CD14-positive monocyte (primary cell): ENCODE data around the gene KDM1B. TPM values are rescaled to one million over a fixed set of nuclear protein-coding genes. Genes with fewer than 3 reads are reported as not detected.

Experiments
- DNase-seq, 3 donors: peaks; one replicate each; pipeline ENCODE4 v3.0.0-alpha.2; 2011 to 2022
- H2AFZ ChIP-seq: 2 replicates; pipeline ENCODE4 v1.6.0; 2012; ENCODE audit warnings: mild to moderate bottlenecking, low read depth, low read length, inconsistent platforms; ENCODE audit not compliant: insufficient read depth, poor library complexity, severe bottlenecking
- H3K27ac ChIP-seq, 2 donors: 1 replicate in 1 of 2; 2 replicates in 1 of 2; pipeline ENCODE4 v1.5.1; 2012 to 2013; ENCODE audit warnings: low read length in 2 of 2, control low read depth in 1 of 2, inconsistent platforms in 1 of 2, low read depth in 1 of 2, mild to moderate bottlenecking in 1 of 2
- H3K27me3 ChIP-seq, 2 donors: one replicate each; pipeline versions ENCODE4 v1.6.0 to v1.6.1; 2011 to 2013; ENCODE audit warnings: low read length in 2 of 2; ENCODE audit not compliant: control insufficient read depth in 2 of 2, insufficient read depth in 2 of 2
- H3K36me3 ChIP-seq, 2 donors: replicated peaks in 1 of 2; 1 replicate in 1 of 2; 2 replicates in 1 of 2; pipeline versions ENCODE4 v1.5.1 to v1.6.1; 2012 to 2013; ENCODE audit warnings: low read length in 2 of 2, control low read depth in 1 of 2, inconsistent platforms in 1 of 2, mild to moderate bottlenecking in 1 of 2; ENCODE audit not compliant: insufficient read depth in 2 of 2, control insufficient read depth in 1 of 2
- H3K4me1 ChIP-seq, 2 donors: 1 replicate in 1 of 2; 2 replicates in 1 of 2; pipeline versions ENCODE4 v1.5.1 to v1.6.1; 2012 to 2013; ENCODE audit warnings: low read length in 2 of 2, control low read depth in 1 of 2, inconsistent platforms in 1 of 2, mild to moderate bottlenecking in 1 of 2, moderate library complexity in 1 of 2; ENCODE audit not compliant: insufficient read depth in 2 of 2, control insufficient read depth in 1 of 2
- H3K4me2 ChIP-seq: replicated peaks from 2 replicates; pipeline ENCODE3; 2012; ENCODE audit warnings: low read length, moderate library complexity, mild to moderate bottlenecking; ENCODE audit not compliant: poor library complexity, severe bottlenecking; ENCODE audit errors: extremely low read depth
- H3K4me3 ChIP-seq, 3 experiments: fragments of 200-600 bp in 1 of 3; sonication (generic) in 1 of 3; replicated peaks in 1 of 3; 1 replicate in 2 of 3; 2 replicates in 1 of 3; pipeline ENCODE4 v1.5.1; 2011 to 2013; ENCODE audit warnings: low read length in 3 of 3, mild to moderate bottlenecking in 3 of 3, control low read depth in 2 of 3, low read depth in 2 of 3, inconsistent platforms in 1 of 3, moderate library complexity in 1 of 3
- H3K79me2 ChIP-seq: 2 replicates; pipeline ENCODE4 v1.6.0; 2012; ENCODE audit warnings: mild to moderate bottlenecking, control low read depth, inconsistent platforms, low read length, moderate library complexity; ENCODE audit not compliant: insufficient read depth
- H3K9ac ChIP-seq: 2 replicates; pipeline ENCODE4 v1.6.0; 2017; ENCODE audit warnings: low read length, mild to moderate bottlenecking; ENCODE audit not compliant: insufficient read depth, poor library complexity, severe bottlenecking
- H3K9me3 ChIP-seq, 2 donors: replicated peaks in 1 of 2; 1 replicate in 1 of 2; 2 replicates in 1 of 2; pipeline versions ENCODE4 v1.5.1 to v1.6.1; 2012 to 2013; ENCODE audit warnings: low read length in 2 of 2, control low read depth in 1 of 2; ENCODE audit not compliant: control insufficient read depth in 1 of 2, insufficient read depth in 1 of 2
- H4K20me1 ChIP-seq: 2 replicates; pipeline ENCODE4 v1.6.0; 2012; ENCODE audit warnings: mild to moderate bottlenecking, low read length, control low read depth, moderate library complexity; ENCODE audit not compliant: insufficient read depth
- H3K27ac Mint-ChIP-seq, 7 donors: one replicate each; pipeline ENCODE4 v1.8.0; 2020; ENCODE audit warnings: mild to moderate bottlenecking in 7 of 7, mixed read lengths in 7 of 7, moderate library complexity in 6 of 7, inconsistent platforms in 2 of 7
- H3K27me3 Mint-ChIP-seq, 3 donors: one replicate each; pipeline ENCODE4 v1.8.0; 2021 to 2022; ENCODE audit warnings: low read depth in 3 of 3, mild to moderate bottlenecking in 3 of 3, mixed read lengths in 3 of 3, moderate library complexity in 3 of 3, inconsistent platforms in 1 of 3
- H3K36me3 Mint-ChIP-seq, 2 donors: one replicate each; pipeline ENCODE4 v1.8.0; 2020; ENCODE audit warnings: mixed read lengths in 2 of 2, inconsistent platforms in 1 of 2, mild to moderate bottlenecking in 1 of 2
- H3K4me1 Mint-ChIP-seq: one replicate; pipeline ENCODE4 v1.8.0; 2020; ENCODE audit warnings: mild to moderate bottlenecking, mixed read lengths
- H3K4me3 Mint-ChIP-seq, 2 donors: one replicate each; pipeline ENCODE4 v1.8.0; 2020; ENCODE audit warnings: mild to moderate bottlenecking in 2 of 2, mixed read lengths in 2 of 2, moderate library complexity in 1 of 2
- H3K9me3 Mint-ChIP-seq, 7 donors: one replicate each; pipeline ENCODE4 v1.8.0; 2020 to 2022; ENCODE audit warnings: mixed read lengths in 7 of 7, mild to moderate bottlenecking in 6 of 7, moderate library complexity in 6 of 7, inconsistent platforms in 2 of 7
- WGBS: methylation state at CpG from one replicate; pipeline ENCODE4 v1.1.5; 2013; ENCODE audit warnings: missing lambda C conversion rate; ENCODE audit not compliant: insufficient coverage; 5-methylcytosine and 5-hydroxymethylcytosine counted together
- intact Hi-C, 2 donors: fragments of 100-400 bp; cut with micrococcal nuclease; formaldehyde crosslinking; loops; one replicate each; pipeline versions ENCODE4 v1.15.0 to v1.15.1; 2023
- polyA plus RNA-seq, 3 donors: library from polyadenylated mRNA; depleted of rRNA in 1 of 3; unstranded in 2 of 3; stranded (reverse) in 1 of 3; fragments of 300-500 nt in 2 of 3; fragments of >200 nt in 1 of 3; fragmentation: Illumina TruSeq in 2 of 3; gene quantifications; 1 replicate in 2 of 3; 2 replicates in 1 of 3; pipeline ENCODE4 v1.2.3, GENCODE V29; 2012 to 2021
- small RNA-seq: library from RNA; depleted of rRNA; stranded (forward); fragments of <200 nt; gene quantifications from one replicate; pipeline ENCODE3, GENCODE V24; 2012; ENCODE audit warnings: low read depth; ENCODE audit not compliant: insufficient read length
- TF ChIP-seq, protein P1 (sequence below): fragments of 200-600 bp; IDR thresholded peaks from one replicate; pipeline ENCODE4 v1.8.0; 2022; ENCODE audit warnings: antibody characterized with exemption, mild to moderate bottlenecking

Gene KDM1B
- polyA plus RNA-seq, 3 donors = 4.4 to 50.8 (median 24.1) TPM

DNA sequence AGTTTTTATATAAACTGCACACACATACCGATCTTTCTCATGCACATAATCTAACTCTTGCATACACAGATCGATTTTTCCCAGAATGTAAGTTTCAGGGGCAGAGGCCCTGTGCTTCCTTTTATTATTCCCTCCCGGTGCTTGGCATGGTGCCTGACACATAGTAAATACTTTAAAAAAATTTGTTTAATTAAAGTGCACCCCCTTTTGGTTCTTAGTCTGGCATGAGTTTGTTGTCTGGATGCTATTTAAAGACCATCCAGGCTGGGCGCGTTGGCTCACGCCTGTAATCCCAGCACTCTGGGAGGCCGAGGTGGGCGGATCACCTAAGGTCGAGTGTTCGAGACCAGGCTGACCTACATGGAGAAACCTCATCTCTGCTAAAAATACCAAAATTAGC, 114.5 kb downstream of the KDM1B start:
- Mint-ChIP-seq H3K36me3 (no peaks in the 10 kb centered on the region), H3K27me3 (peaks cover 6 to 10% (median 7%) of the 10 kb centered on the region in 3 donors), H3K9me3 (peaks cover 0 to 8% (median 3%) of the 10 kb centered on the region in 7 donors), H3K4me3 (no peak overlapping the region), H3K4me1 (peaks cover 9% of the 10 kb centered on the region), H3K27ac (no peak overlapping the region)
- Histone ChIP-seq H3K4me1 (peaks cover 7 to 8% of the 10 kb centered on the region in 2 donors), H4K20me1 (no peaks in the 10 kb centered on the region), H3K27me3 (peaks cover 0 to under 1% of the 10 kb centered on the region in 2 donors), H3K4me3 (no peak overlapping the region), H3K27ac (no peak overlapping the region), H3K9me3 (peaks cover 0 to 6% of the 10 kb centered on the region in 2 donors), H3K4me2 (no peak overlapping the region), H3K79me2 (peaks cover 4% of the 10 kb centered on the region), H2AFZ (no peak overlapping the region), H3K9ac (no peak overlapping the region), H3K36me3 (no peaks in the 10 kb centered on the region)
- WGBS = 72% methylated on average over 7 of the region's 10 CpGs
- DNase-seq = no peak
- intact Hi-C loops = loop anchor here (5.0 to 10.0 kb wide), 4 partner anchors 55 to 233 kb away; partner anchors contain the start of genes KDM1B (in 1 of the 2), RNF144B (in 1 of the 2) and TPMT (in 1 of the 2)
- TF ChIP-seq, protein P1, sequence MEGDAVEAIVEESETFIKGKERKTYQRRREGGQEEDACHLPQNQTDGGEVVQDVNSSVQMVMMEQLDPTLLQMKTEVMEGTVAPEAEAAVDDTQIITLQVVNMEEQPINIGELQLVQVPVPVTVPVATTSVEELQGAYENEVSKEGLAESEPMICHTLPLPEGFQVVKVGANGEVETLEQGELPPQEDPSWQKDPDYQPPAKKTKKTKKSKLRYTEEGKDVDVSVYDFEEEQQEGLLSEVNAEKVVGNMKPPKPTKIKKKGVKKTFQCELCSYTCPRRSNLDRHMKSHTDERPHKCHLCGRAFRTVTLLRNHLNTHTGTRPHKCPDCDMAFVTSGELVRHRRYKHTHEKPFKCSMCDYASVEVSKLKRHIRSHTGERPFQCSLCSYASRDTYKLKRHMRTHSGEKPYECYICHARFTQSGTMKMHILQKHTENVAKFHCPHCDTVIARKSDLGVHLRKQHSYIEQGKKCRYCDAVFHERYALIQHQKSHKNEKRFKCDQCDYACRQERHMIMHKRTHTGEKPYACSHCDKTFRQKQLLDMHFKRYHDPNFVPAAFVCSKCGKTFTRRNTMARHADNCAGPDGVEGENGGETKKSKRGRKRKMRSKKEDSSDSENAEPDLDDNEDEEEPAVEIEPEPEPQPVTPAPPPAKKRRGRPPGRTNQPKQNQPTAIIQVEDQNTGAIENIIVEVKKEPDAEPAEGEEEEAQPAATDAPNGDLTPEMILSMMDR = no peak

DNA sequence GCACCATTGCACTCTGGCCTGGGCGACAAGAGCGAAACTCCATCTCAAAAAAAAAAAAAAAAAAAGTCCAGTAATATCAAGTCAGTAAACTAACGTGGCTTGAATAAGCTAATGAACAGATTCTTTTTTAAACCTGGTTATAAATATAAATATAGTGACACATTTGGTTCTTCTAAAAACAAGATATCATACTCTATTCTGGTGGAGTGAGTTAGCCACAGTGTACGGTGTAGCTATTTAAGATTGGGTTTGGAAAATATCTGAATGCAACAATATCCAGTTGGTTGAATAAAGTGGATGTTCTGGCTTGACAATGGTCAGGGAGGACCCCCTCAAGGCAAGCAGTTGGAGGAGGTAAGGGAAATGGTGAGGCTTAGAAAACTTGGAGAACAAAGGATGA, 115.0 kb downstream of the KDM1B start:
- Histone ChIP-seq H4K20me1 (no peaks in the 10 kb centered on the region), H3K79me2 (no peaks in the 10 kb centered on the region), H3K9me3 (peaks cover 0 to 6% of the 10 kb centered on the region in 2 donors), H3K4me1 (peaks cover 2 to 3% of the 10 kb centered on the region in 2 donors), H3K27ac (no peak overlapping the region), H3K27me3 (peaks cover 2 to 5% of the 10 kb centered on the region in 2 donors), H2AFZ (no peak overlapping the region), H3K9ac (no peak overlapping the region), H3K4me2 (no peak overlapping the region), H3K4me3 (no peak overlapping the region), H3K36me3 (no peaks in the 10 kb centered on the region)
- no peak for DNase-seq
- Mint-ChIP-seq H3K9me3 (peaks cover 0 to 8% (median 3%) of the 10 kb centered on the region in 7 donors), H3K4me1 (peaks cover 4% of the 10 kb centered on the region), H3K27me3 (peaks cover 9 to 14% (median 11%) of the 10 kb centered on the region in 3 donors), H3K36me3 (no peaks in the 10 kb centered on the region), H3K27ac (no peak overlapping the region), H3K4me3 (no peak overlapping the region)
- TF ChIP-seq, protein P1 = no peak
- WGBS = 100% methylated on average over 1 of the region's 4 CpGs
- intact Hi-C loops = no loop called here

Small RNAs within 50 kb of the gene (small RNA-seq; reads per million reads assigned to genes)
- not detected for gene RF00019

Other genes starting within 250 kb of the KDM1B start
- gene KIF13A, start 167.8 kb upstream of the KDM1B start, polyA plus RNA-seq = 10 to 100 TPM in 1 of 3 donors, 1 to 10 TPM in 2; 2.9 to 28.4 (median 6.0) TPM
- gene NHLRC1, start 32.7 kb upstream of the KDM1B start, polyA plus RNA-seq = 1 to 10 TPM in 2 of 3 donors, under 1 TPM in 1; 0.75 to 3.1 (median 1.4) TPM
- gene TPMT, start 345 bp upstream of the KDM1B start, polyA plus RNA-seq = 10 to 100 TPM; 10.5 to 33.1 (median 27.5) TPM
- gene DEK, start 109.1 kb downstream of the KDM1B start, polyA plus RNA-seq = 10 to 100 TPM; 32.3 to 63.9 (median 56.5) TPM
- 10 to 100 TPM; 25.6 to 31.0 (median 27.9) TPM for gene RNF144B, start 231.9 kb downstream of the KDM1B start, polyA plus RNA-seq